GM18867 (cell line): ENCODE measurements around the gene FAM234B.
"Not testable (repeated sequence)": the region's sequence is repeated elsewhere in the genome, so short reads cannot be mapped to it uniquely, and the experiment has no call there.

Experiments
- ATAC-seq: cut with Tn5 transposase; IDR thresholded peaks from one replicate; pipeline ENCODE4 v1.9.1; 2021; ENCODE audit warnings: mild to moderate bottlenecking, moderate library complexity; ENCODE audit not compliant: unreplicated experiment

FAM234B gene

GRCh38 chr12:13053617-13054016 is 9.4 kb downstream of the FAM234B start:
- not testable (repeated sequence) for ATAC-seq

GRCh38 chr12:13060581-13060980 is 16.4 kb downstream of the FAM234B start:
- no peak for ATAC-seq

GRCh38 chr12:13061377-13061776 is 17.2 kb downstream of the FAM234B start:
- no peak for ATAC-seq

- no peak for ATAC-seq
Observed at GRCh38 chr12:13062669-13063068, 18.5 kb downstream of the FAM234B start.

- no peak for ATAC-seq
Observed at GRCh38 chr12:13066014-13066413, 21.8 kb downstream of the FAM234B start.

GRCh38 chr12:13066459-13066858 is 22.3 kb downstream of the FAM234B start:
- ATAC-seq: no peak

- ATAC-seq: no peak
Observed at GRCh38 chr12:13067322-13067721, 23.1 kb downstream of the FAM234B start.

GRCh38 chr12:13069380-13069779 is 25.2 kb downstream of the FAM234B start:
- no peak for ATAC-seq

- no peak for ATAC-seq
Observed at GRCh38 chr12:13071305-13072280, 27.4 kb downstream of the FAM234B start.

GRCh38 chr12:13073173-13073572 is 29.0 kb downstream of the FAM234B start:
- no peak for ATAC-seq

- ATAC-seq: no peak
Observed at GRCh38 chr12:13074396-13075117, 30.4 kb downstream of the FAM234B start.

GRCh38 chr12:13075118-13075480 is 30.9 kb downstream of the FAM234B start:
- ATAC-seq: no peak

GRCh38 chr12:13075786-13076570 is 31.8 kb downstream of the FAM234B start:
- ATAC-seq: no peak

GRCh38 chr12:13079440-13079906 is 35.3 kb downstream of the FAM234B start:
- ATAC-seq: no peak

GRCh38 chr12:13080266-13080665 is 36.1 kb downstream of the FAM234B start:
- no peak for ATAC-seq

GRCh38 chr12:13082861-13083260 is 38.7 kb downstream of the FAM234B start:
- ATAC-seq: no peak

- ATAC-seq: not testable (repeated sequence)
Observed at GRCh38 chr12:13083638-13084037, 39.5 kb downstream of the FAM234B start.

GRCh38 chr12:13084898-13085640 is 40.9 kb downstream of the FAM234B start:
- ATAC-seq: no peak

GRCh38 chr12:13085968-13086686 is 41.9 kb downstream of the FAM234B start:
- no peak for ATAC-seq

GRCh38 chr12:13087766-13088165 is 43.6 kb downstream of the FAM234B start:
- no peak for ATAC-seq
